ENCODE results near the gene MAP4K5.

The MAP4K5 gene

DNA sequence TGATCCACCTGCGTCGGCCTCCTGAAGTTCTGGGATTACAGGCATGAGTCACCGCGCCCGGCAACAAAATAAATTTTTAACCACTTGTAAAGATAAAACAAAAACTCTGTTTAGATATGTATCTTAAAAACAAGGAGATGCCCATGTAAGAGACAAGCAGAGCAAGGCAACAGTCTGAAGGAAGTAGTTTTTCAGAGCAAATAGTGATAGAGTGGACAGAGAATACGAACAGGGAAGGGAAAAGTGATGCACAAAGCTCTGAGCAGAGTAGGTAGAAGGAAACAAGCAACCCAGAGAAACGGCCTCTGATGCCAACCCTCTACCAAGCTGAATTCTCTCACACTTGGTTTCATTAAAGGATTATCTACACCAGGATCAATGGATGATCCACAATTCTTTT lies 110.9 kb downstream of the MAP4K5 start:
- in situ Hi-C loops (cut with MboI; ENCODE audit: low pct_unique_long_range_greater_than_20kb, low sequenced_read_pairs, unreplicated experiment), result no loop called here
- DNase-seq (ENCODE audit: low spot score), result no peak
- TF ChIP-seq, protein P1, sequence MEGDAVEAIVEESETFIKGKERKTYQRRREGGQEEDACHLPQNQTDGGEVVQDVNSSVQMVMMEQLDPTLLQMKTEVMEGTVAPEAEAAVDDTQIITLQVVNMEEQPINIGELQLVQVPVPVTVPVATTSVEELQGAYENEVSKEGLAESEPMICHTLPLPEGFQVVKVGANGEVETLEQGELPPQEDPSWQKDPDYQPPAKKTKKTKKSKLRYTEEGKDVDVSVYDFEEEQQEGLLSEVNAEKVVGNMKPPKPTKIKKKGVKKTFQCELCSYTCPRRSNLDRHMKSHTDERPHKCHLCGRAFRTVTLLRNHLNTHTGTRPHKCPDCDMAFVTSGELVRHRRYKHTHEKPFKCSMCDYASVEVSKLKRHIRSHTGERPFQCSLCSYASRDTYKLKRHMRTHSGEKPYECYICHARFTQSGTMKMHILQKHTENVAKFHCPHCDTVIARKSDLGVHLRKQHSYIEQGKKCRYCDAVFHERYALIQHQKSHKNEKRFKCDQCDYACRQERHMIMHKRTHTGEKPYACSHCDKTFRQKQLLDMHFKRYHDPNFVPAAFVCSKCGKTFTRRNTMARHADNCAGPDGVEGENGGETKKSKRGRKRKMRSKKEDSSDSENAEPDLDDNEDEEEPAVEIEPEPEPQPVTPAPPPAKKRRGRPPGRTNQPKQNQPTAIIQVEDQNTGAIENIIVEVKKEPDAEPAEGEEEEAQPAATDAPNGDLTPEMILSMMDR (IDR thresholded peaks at IDR 0.05; ENCODE audit: extremely low read depth, insufficient read depth, missing control alignments), result no peak

DNA sequence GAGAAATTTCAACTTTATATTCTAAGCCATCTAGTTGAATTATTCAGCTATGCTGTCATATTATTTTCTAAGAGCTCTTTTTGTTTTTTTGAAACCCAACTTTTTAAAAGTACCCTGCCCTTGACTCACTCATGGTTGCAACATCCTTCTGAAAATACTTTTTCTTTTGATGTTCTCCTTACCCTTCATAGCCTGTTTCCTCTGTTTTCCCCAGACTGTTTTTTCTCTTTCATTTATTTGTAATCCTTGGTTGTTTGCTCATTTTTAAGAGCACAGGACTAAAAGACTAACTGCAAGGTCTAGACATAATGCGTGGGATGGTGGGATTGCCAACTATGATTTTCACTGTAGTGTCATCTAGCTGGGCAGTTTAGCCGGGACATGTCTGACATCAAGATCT lies 114.5 kb downstream of the MAP4K5 start:
- in situ Hi-C loops (cut with MboI; ENCODE audit: low pct_unique_long_range_greater_than_20kb, low sequenced_read_pairs, unreplicated experiment), result no loop called here
- no peak for DNase-seq (ENCODE audit: low spot score)
- TF ChIP-seq, protein P1 (IDR thresholded peaks at IDR 0.05; ENCODE audit: extremely low read depth, insufficient read depth, missing control alignments), result no peak

DNA sequence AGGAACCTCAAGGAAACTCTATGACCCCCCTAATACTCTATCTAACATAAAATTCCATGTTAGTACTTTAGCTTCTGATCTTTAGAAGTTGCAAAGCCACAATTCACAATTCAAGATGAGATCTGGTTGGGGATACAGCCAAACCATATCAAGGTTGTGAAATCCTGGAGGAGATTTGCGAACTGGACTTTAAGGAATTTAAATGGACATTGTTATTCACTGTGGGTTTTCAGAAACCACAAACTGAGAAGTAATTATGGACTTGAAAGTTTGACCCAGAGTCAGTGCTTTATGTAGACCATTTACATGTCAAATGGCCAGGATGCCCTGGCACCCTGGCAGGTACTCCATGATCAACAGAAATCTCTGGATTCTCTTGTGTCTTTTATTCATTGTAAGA lies 121.4 kb downstream of the MAP4K5 start:
- in situ Hi-C loops (cut with MboI; ENCODE audit: low pct_unique_long_range_greater_than_20kb, low sequenced_read_pairs, unreplicated experiment), result no loop called here
- DNase-seq (ENCODE audit: low spot score), result no peak

DNA sequence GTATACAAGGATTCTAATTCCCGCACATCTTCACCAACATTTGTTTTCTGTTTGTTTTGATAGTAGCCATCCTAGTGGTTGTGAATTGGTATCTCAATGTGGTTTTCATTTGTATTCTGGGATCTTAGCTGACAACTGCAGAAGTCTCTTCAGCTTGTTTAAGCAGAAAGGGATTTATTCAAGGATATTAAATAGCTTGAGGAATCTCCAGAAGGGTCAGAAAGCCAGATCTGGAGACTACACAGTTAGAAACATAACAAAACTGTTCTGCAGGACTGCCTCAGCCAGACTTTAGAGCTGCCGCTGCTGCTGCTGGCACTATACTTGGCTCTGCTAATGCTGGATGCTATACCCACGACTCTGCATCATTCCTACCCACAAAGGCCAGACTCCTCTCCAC lies 122.3 kb downstream of the MAP4K5 start:
- DNase-seq (ENCODE audit: low spot score), result no peak
- TF ChIP-seq, protein P1 (IDR thresholded peaks at IDR 0.05; ENCODE audit: extremely low read depth, insufficient read depth, missing control alignments), result no peak
- in situ Hi-C loops (cut with MboI; ENCODE audit: low pct_unique_long_range_greater_than_20kb, low sequenced_read_pairs, unreplicated experiment), result no loop called here

More for the DNA sequence above, 121.4 kb downstream of the MAP4K5 start:
- TF ChIP-seq, protein P1 (IDR thresholded peaks at IDR 0.05; ENCODE audit: extremely low read depth, insufficient read depth, missing control alignments), result no peak

DNA sequence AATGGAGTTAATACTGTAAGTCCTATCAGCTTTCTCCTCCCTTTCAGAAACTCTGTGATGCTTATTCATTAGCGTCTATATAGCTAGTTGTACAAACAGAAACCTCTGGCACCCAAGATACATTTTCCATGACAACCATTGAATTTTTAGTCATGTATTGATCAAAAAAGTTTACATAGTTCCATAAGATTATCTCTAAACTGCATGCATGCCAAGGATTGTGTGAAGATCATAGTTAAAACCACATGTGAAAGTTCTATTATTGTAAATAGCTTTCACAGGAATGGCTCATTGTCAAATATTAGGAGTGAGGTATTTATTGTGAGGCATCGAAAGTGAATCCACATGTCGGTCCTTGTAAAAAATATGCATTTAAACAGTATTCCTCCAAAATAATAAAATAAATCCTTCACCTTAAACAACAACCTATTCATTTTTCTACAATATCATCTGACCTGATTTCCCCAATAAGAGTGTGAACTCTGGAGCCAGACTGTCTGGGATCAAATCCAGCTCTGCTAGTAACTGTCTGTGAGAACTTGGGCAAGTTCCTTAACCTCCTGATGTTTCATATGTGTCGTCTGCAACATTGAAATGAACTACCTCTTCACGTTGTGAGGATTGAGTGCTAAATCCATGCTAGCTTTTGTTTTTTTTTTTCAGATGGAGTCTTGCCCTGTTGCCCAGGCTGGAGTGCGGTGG lies 125.1 kb downstream of the MAP4K5 start:
- TF ChIP-seq, protein P1 (IDR thresholded peaks at IDR 0.05; ENCODE audit: extremely low read depth, insufficient read depth, missing control alignments), result no peak
- in situ Hi-C loops (cut with MboI; ENCODE audit: low pct_unique_long_range_greater_than_20kb, low sequenced_read_pairs, unreplicated experiment), result no loop called here
- DNase-seq (ENCODE audit: low spot score), result no peak

DNA sequence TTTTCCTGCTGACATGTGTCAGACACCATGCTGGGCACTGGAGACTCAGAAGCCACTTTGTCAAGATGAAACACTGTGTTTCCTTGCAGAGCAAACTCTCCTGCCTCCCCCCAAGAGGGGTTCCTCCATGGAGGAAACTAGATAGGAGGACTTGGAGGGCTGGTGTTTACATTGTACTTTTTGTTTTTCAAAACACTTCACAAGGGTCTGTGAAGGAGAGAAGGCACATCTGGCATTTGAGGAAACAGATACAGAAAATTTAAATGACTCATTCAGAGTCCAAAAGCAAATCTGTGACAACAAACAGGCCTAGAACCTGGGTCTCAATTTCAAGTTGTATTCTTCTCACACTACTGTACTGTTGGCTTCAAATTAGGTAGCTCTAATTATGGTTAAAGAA lies 128.9 kb downstream of the MAP4K5 start:
- TF ChIP-seq, protein P1 (IDR thresholded peaks at IDR 0.05; ENCODE audit: extremely low read depth, insufficient read depth, missing control alignments), result no peak
- DNase-seq (ENCODE audit: low spot score), result no peak
- in situ Hi-C loops (cut with MboI; ENCODE audit: low pct_unique_long_range_greater_than_20kb, low sequenced_read_pairs, unreplicated experiment), result no loop called here
